ENCODE data around the gene GTF2F2. TPM values are rescaled to one million over a fixed set of nuclear protein-coding genes. Genes with fewer than 3 reads are reported as not detected.

The GTF2F2 gene
- total RNA-seq, 1 experiment from 2014 or later = 47.4 TPM

DNA sequence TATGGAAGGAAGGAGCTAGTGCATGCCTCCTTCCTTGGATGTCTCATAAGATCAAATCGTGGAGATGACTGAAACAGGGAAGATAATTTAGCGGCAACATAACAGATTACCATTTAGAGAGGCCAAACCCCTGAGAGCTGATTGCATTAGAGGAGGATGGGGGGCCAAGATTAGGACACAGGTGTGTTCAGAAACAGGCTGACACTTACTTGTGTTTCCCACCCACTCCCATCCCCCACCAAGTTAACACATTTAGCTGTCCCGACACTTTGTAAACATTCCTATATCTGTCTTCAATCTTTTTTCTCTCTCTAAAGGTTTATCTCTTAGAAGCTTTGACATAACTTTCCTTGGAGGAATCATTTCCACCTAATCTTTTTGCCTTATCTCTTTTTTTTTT, 129.4 kb downstream of the GTF2F2 start:
- BruUV-seq (replicated peaks) = no TSS peak
- Mint-ChIP-seq H3K27me3 (ENCODE audit: insufficient read depth, unreplicated experiment) (no peaks in the 10 kb centered on the region), H3K9me3 (ENCODE audit: unreplicated experiment) (no peaks in the 10 kb centered on the region), H3K4me1 (ENCODE audit: insufficient read depth, unreplicated experiment) (peaks cover 9% of the 10 kb centered on the region), H3K36me3 (ENCODE audit: insufficient read depth, unreplicated experiment) (peaks cover 8% of the 10 kb centered on the region), H3K27ac (ENCODE audit: low read depth, unreplicated experiment) (no peak overlapping the region), H3K4me3 (ENCODE audit: unreplicated experiment) (no peak overlapping the region)
- no peak for DNase-seq (ENCODE audit: unreplicated experiment)
- TF ChIP-seq, protein P1, sequence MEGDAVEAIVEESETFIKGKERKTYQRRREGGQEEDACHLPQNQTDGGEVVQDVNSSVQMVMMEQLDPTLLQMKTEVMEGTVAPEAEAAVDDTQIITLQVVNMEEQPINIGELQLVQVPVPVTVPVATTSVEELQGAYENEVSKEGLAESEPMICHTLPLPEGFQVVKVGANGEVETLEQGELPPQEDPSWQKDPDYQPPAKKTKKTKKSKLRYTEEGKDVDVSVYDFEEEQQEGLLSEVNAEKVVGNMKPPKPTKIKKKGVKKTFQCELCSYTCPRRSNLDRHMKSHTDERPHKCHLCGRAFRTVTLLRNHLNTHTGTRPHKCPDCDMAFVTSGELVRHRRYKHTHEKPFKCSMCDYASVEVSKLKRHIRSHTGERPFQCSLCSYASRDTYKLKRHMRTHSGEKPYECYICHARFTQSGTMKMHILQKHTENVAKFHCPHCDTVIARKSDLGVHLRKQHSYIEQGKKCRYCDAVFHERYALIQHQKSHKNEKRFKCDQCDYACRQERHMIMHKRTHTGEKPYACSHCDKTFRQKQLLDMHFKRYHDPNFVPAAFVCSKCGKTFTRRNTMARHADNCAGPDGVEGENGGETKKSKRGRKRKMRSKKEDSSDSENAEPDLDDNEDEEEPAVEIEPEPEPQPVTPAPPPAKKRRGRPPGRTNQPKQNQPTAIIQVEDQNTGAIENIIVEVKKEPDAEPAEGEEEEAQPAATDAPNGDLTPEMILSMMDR (IDR thresholded peaks at IDR 0.05; ENCODE audit: unreplicated experiment) = no peak
- POLR2A ChIA-PET = interaction anchor here (0.8 to 1.2 kb wide), 2 partner anchors 18 to 30 kb away, joined by 3 to 5 read pairs; no protein-coding TSS in a partner anchor
- CTCF ChIA-PET = interaction anchor here (0.5 to 0.7 kb wide), 2 partner anchors 27 to 86 kb away, joined by 3 to 4 read pairs; no protein-coding TSS in a partner anchor
- intact Hi-C loops (cut with micrococcal nuclease) = no loop called here

DNA sequence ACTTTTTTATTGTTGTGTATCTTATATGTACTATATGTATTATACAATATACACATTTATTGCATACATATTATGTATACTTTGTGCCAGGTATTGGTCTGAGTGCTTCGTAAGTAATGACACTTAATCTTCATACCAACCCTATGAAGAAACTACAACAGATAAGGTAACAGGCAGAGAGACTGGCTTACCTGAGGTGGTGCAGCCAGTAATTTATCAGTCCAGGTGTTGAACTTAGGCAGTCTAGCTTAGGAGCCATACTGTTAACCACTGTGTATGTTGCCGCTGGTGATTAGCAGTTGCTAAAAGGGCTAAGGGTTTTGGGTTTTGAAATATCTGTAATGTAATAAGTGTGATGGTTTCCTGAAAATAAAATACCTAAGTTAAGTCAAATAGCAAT, 134.1 kb downstream of the GTF2F2 start:
- no peak overlapping the region for H3K4me3 Mint-ChIP-seq (ENCODE audit: unreplicated experiment)
- H3K9me3 Mint-ChIP-seq (ENCODE audit: unreplicated experiment) = no peaks in the 10 kb centered on the region
- H3K27ac Mint-ChIP-seq (ENCODE audit: low read depth, unreplicated experiment) = no peak overlapping the region
- H3K4me1 Mint-ChIP-seq (ENCODE audit: insufficient read depth, unreplicated experiment) = peaks cover 22% of the 10 kb centered on the region
- TF ChIP-seq, protein P1 (IDR thresholded peaks at IDR 0.05; ENCODE audit: unreplicated experiment) = no peak
- intact Hi-C loops (cut with micrococcal nuclease) = no loop called here
- peaks cover 8% of the 10 kb centered on the region for H3K36me3 Mint-ChIP-seq (ENCODE audit: insufficient read depth, unreplicated experiment)
- no peaks in the 10 kb centered on the region for H3K27me3 Mint-ChIP-seq (ENCODE audit: insufficient read depth, unreplicated experiment)
- no peak for DNase-seq (ENCODE audit: unreplicated experiment)
- no TSS peak for BruUV-seq (replicated peaks)
- CTCF ChIA-PET = no interaction called here
- POLR2A ChIA-PET = no interaction called here

DNA sequence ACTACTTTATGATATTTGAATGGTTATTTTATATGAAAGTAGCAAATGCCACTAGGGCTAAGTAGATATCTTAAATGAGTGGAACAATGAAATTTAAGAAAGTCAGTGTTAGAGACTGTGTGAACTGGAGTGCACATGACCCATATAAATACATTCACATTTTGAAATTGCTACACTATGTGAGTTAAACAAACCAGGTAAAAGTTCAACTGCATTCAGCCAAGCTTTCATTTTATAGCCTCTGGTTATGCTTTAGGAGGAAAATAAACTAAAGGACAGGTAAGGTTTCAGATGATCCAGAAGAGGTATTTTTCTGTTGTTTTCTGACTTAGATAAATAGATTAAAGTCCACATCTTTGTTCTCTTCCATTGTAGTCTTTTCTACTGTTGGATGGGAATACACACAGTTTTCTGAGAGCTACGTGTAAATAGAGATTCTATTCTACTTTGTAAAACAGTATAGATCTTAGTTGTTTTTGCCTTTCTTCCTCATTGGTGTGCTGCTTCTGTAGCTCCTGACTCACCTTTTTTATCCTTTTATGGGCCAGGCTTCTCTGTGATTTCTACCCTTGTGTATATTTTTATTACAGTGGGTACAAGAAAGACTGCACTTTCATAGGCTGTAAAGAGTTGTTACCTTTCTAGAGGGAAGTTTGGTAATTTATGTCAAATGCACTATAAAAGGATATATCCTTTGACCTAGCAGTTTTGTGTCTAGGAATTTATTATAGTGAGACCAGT, 135.1 kb downstream of the GTF2F2 start:
- no peaks in the 10 kb centered on the region for H3K9me3 Mint-ChIP-seq (ENCODE audit: unreplicated experiment)
- BruUV-seq (replicated peaks) = no TSS peak
- DNase-seq (ENCODE audit: unreplicated experiment) = no peak
- intact Hi-C loops (cut with micrococcal nuclease) = no loop called here
- H3K4me3 Mint-ChIP-seq (ENCODE audit: unreplicated experiment) = no peak overlapping the region
- H3K36me3 Mint-ChIP-seq (ENCODE audit: insufficient read depth, unreplicated experiment) = peaks cover 8% of the 10 kb centered on the region
- H3K27me3 Mint-ChIP-seq (ENCODE audit: insufficient read depth, unreplicated experiment) = no peaks in the 10 kb centered on the region
- TF ChIP-seq, protein P1 (IDR thresholded peaks at IDR 0.05; ENCODE audit: unreplicated experiment) = no peak
- ChIA-PET CTCF (no interaction called here), POLR2A (interaction anchor here (0.6 to 3.7 kb wide), 5 partner anchors 26 to 84 kb away, joined by 3 to 26 read pairs (median 3); no protein-coding TSS in a partner anchor)
- peaks cover 22% of the 10 kb centered on the region for H3K4me1 Mint-ChIP-seq (ENCODE audit: insufficient read depth, unreplicated experiment)
- H3K27ac Mint-ChIP-seq (ENCODE audit: low read depth, unreplicated experiment) = no peak overlapping the region

DNA sequence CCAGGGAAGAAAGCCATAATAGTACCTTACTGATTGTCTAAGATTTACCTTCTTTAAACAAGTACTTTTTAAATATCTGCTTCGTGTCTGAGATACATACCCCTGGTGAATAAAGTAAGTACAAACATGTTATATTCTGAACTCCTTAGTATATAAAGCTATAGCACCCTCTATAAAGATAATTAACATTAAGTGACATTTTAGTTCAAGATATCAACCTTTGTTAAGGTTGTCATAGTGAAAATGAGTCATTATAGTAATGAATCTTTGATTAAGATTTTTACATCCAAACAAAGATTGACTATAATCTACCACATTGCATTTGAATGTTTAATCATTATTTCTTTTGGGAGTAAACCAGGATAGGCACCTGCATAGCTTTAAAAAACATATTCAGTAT, 135.9 kb downstream of the GTF2F2 start:
- Mint-ChIP-seq H3K9me3 (ENCODE audit: unreplicated experiment) (no peaks in the 10 kb centered on the region), H3K4me1 (ENCODE audit: insufficient read depth, unreplicated experiment) (peaks cover 22% of the 10 kb centered on the region), H3K4me3 (ENCODE audit: unreplicated experiment) (no peak overlapping the region), H3K27me3 (ENCODE audit: insufficient read depth, unreplicated experiment) (no peaks in the 10 kb centered on the region), H3K36me3 (ENCODE audit: insufficient read depth, unreplicated experiment) (peaks cover 9% of the 10 kb centered on the region), H3K27ac (ENCODE audit: low read depth, unreplicated experiment) (no peak overlapping the region)
- TF ChIP-seq, protein P1 (IDR thresholded peaks at IDR 0.05; ENCODE audit: unreplicated experiment) = no peak
- no TSS peak for BruUV-seq (replicated peaks)
- ChIA-PET CTCF (interaction anchor here (0.6 to 2.0 kb wide), 2 partner anchors 10 to 17 kb away, joined by 6 to 8 read pairs; no protein-coding TSS in a partner anchor), POLR2A (interaction anchor here (0.9 to 3.7 kb wide), 6 partner anchors 25 to 85 kb away, joined by 3 to 26 read pairs (median 6); no protein-coding TSS in a partner anchor)
- no peak for DNase-seq (ENCODE audit: unreplicated experiment)
- intact Hi-C loops (cut with micrococcal nuclease) = no loop called here
